Measurements from ENCODE around the gene CDH16.
"Not testable (repeated sequence)": the region's sequence is repeated elsewhere in the genome, so short reads cannot be mapped to it uniquely, and the experiment has no call there.

Gene CDH16

DNA sequence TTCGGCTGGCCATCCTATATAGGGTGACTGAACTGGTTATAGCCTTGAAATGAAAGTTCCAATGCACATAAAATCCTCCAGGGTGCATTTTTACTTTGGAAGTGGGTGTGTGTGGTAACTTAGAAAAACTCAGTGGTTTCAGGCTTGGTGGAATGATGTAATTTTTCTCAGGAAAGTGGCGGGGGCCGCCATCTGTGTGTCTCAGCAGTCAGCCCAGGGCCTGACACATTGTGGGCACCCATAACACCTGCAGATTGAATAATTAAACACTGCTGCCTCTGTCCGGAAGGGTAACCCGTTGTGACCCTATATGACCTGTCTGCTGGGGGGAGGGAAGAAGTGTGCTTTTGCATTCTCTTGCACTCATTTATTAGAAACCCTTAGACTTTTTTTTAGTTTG is 40.6 kb downstream of the CDH16 start:
- DNase-seq: peak in 6 of 58 donors; percentile 7 to 27 (median 14)

DNA sequence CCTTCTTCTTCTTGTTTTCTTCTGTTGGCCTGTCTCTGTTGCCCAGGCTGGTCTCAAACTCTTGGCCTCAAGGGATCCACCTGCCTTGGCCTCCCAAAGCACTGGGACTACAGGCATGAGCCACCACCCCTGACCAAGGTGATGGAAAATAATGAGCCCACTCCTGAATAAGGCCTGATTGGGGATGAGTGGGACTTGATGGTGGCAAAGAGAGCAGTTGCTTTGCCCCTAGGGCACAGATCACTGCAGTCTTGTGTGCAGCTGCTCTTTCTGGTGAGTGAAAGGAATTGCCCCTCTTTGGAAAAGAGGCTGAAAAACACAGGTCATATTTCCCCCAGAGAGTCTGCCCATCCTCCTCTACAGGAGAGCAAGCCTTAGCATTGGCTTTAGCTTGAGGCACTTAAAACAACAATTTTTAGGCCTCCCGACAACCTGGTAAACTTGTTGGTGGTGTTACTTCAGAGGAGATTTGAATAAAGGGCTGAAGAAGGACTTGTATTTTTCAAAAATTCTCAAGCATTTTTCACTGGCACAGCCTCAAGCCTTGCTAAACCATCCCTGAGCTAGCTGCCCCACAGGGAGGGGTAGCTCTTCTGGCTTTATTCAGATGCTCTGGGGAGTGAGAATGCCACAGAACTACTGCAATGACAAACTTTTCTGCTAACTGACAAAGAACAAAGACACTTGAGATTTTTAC is 44.5 kb downstream of the CDH16 start:
- DNase-seq: no peak

- DNase-seq: no peak
These were observed 45.0 kb downstream of the CDH16 start for GRCh38 chr16:66873685-66874055.

DNA sequence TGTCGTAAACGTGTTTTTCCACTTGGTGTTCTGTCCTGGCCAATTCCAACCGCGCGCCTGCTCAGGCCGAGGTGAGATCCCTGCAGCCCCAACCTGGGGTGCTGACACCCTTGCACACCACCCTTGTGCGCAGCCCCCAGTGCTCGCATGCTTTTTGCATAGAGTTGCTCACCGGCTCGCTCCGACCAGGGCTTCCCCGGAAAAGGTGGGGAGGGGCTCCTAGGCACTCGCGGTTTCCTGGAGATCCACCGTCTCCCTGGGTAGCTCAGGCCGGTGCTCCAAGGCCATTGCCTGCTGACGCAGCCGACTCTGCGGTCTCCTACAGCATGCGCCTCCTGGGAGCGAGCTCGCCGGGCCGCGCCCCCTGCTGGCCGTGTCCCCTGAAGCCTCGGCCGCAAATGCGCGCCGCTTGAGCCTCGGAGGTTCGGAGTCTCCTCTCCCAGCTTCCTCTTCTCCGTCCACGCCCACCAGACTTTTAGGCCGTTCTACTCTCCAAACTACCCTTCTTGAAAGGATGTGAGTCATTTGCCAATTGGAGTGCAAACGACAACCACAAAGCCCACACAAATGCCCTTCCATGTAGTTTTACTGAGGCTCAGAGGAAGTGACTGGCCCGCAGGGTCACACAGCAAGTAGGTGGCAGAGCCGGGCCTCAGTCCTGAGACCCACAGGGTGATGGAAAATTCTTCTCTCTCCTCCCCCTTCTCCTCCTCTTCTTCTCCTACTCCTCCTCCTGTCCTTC is 45.6 kb downstream of the CDH16 start:
- DNase-seq: peak in 57 of 58 donors; percentile 30 to 91 (median 74)

- no peak for DNase-seq
These were observed 46.1 kb downstream of the CDH16 start for GRCh38 chr16:66872559-66872942.

DNA sequence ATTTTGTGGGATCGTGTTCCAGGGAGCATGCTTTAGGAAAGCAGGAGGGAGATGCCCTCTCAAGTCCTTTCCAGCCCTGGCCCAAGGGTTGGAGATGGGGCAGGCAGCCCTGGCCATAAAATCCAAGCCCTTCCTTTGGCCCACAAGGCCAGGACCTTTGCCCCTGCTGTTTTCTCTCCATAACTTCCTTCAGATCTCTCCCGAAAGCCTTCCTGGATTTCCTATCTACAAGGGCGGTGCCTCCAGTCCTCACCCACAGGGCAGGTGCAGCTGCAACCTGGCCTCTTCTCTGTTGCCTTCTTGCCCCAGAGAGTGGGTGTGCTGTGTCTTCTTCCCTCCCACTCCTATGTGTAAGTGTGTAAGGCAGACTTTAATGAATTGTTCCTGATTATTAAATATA is 46.8 kb downstream of the CDH16 start:
- DNase-seq: no peak

DNA sequence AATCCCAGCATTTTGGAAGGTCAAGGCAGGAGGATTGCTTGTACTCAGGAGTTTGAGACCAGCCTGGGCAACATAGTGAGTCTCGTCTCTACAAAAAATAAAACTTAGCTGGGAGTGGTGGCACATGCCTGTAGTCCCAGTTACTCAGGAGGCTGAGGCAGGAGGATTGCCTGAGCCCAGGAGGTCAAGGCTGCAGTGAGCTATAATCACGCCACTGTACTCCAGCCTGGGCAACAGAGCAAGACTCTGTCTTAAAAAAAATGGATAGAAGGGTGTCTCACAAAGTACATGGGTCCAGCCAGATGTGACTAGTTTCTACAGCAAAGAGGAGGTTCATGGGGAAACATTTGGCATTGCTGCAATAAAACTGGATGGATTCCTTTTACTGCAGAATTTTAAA is 47.3 kb downstream of the CDH16 start:
- DNase-seq: not testable (repeated sequence)

DNA sequence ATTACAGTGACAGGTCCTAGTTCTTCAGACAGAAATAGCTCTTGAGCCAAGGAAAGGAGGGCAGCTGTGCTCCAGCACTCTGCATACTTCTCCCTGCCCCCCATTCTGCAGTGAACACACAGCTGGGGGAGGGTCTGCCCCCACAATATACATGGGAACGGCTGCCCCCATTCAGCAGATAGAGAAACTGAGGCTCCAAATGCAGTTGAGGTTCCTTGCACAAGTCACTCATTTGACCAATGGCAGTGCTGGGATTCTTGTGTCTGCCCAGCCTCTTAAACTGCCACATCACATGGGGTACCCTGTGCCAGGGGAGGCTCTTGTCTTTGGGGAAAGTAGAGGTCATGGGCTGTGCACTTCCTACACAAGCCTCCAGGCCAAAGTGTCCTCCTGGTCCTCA is 49.3 kb downstream of the CDH16 start:
- no peak for DNase-seq

GRCh38 chr16:66863707-66864106 is 55.0 kb downstream of the CDH16 start:
- no peak for DNase-seq

GRCh38 chr16:66862023-66862520 is 56.6 kb downstream of the CDH16 start:
- no peak for DNase-seq

- no peak for DNase-seq
These were observed 59.2 kb downstream of the CDH16 start for GRCh38 chr16:66859397-66860068.

GRCh38 chr16:66858740-66859396 is 59.8 kb downstream of the CDH16 start:
- peak in 3 of 58 donors; percentile 12 to 29 (median 13) for DNase-seq
